ENCODE measurements around the gene OSBP2.

The OSBP2 gene

GRCh38 chr22:30650508-30651116, 44.1 kb upstream of the OSBP2 start:
- Histone ChIP-seq H3K56ac (ENCODE audit: low read length) (no peak overlapping the region), H3K4me3 (ENCODE audit: low read length) (no peak overlapping the region), H3K27ac (ENCODE audit: low read depth, low read length) (no peak overlapping the region), H4K8ac (ENCODE audit: low read depth, low read length) (no peak overlapping the region), H3K9ac (ENCODE audit: low read length) (no peak overlapping the region), H3K27me3 (ENCODE audit: insufficient read depth, low read length, poor library complexity) (no peaks in the 10 kb centered on the region), H3K4me1 (ENCODE audit: control insufficient read depth, low read depth, low read length) (no peaks in the 10 kb centered on the region), H3K4me2 (ENCODE audit: low read length) (no peak overlapping the region), H2BK120ac (ENCODE audit: low read depth, low read length) (no peak overlapping the region), H3K79me2 (ENCODE audit: control insufficient read depth, insufficient read depth, low read length) (no peaks in the 10 kb centered on the region), H4K5ac (ENCODE audit: low read length) (no peak overlapping the region), H3K36me3 (ENCODE audit: control insufficient read depth, insufficient read depth, low read length) (no peaks in the 10 kb centered on the region), H2BK15ac (replicated peaks; ENCODE audit: low read depth) (no peak overlapping the region), H3K4ac (ENCODE audit: low read depth, low read length) (no peak overlapping the region), H3K23ac (ENCODE audit: low read length) (no peak overlapping the region), H3K79me1 (ENCODE audit: low read length) (no peaks in the 10 kb centered on the region), H3K18ac (ENCODE audit: low read length) (no peak overlapping the region), H2BK5ac (ENCODE audit: low read length) (no peak overlapping the region), H2AK5ac (ENCODE audit: low read length) (no peak overlapping the region)
- no peak for DNase-seq
- WGBS (ENCODE audit: extremely low coverage, insufficient coverage, low lambda C conversion rate) = no CpG with 5 or more reads among the region's 5 CpGs

GRCh38 chr22:30652852-30653251, 41.8 kb upstream of the OSBP2 start:
- Histone ChIP-seq H3K4ac (ENCODE audit: low read depth, low read length) (no peak overlapping the region), H3K9ac (ENCODE audit: low read length) (no peak overlapping the region), H3K36me3 (ENCODE audit: control insufficient read depth, insufficient read depth, low read length) (no peaks in the 10 kb centered on the region), H3K79me1 (ENCODE audit: low read length) (no peaks in the 10 kb centered on the region), H3K18ac (ENCODE audit: low read length) (no peak overlapping the region), H3K56ac (ENCODE audit: low read length) (no peak overlapping the region), H3K4me3 (ENCODE audit: low read length) (no peak overlapping the region), H3K4me1 (ENCODE audit: control insufficient read depth, low read depth, low read length) (no peaks in the 10 kb centered on the region), H3K27ac (ENCODE audit: low read depth, low read length) (no peak overlapping the region), H3K79me2 (ENCODE audit: control insufficient read depth, insufficient read depth, low read length) (no peaks in the 10 kb centered on the region), H2BK5ac (ENCODE audit: low read length) (no peak overlapping the region), H4K8ac (ENCODE audit: low read depth, low read length) (no peak overlapping the region), H3K4me2 (ENCODE audit: low read length) (no peak overlapping the region), H2BK15ac (replicated peaks; ENCODE audit: low read depth) (no peak overlapping the region), H2AK5ac (ENCODE audit: low read length) (no peak overlapping the region), H4K5ac (ENCODE audit: low read length) (no peak overlapping the region), H2BK120ac (ENCODE audit: low read depth, low read length) (no peak overlapping the region), H3K27me3 (ENCODE audit: insufficient read depth, low read length, poor library complexity) (no peaks in the 10 kb centered on the region), H3K23ac (ENCODE audit: low read length) (no peak overlapping the region)
- no peak for DNase-seq
- no CpG with 5 or more reads among the region's 2 CpGs for WGBS (ENCODE audit: extremely low coverage, insufficient coverage, low lambda C conversion rate)

GRCh38 chr22:30654361-30654760, 40.3 kb upstream of the OSBP2 start:
- DNase-seq = no peak
- Histone ChIP-seq H4K5ac (ENCODE audit: low read length) (no peak overlapping the region), H2BK5ac (ENCODE audit: low read length) (no peak overlapping the region), H2BK120ac (ENCODE audit: low read depth, low read length) (no peak overlapping the region), H3K4me1 (ENCODE audit: control insufficient read depth, low read depth, low read length) (no peaks in the 10 kb centered on the region), H3K9ac (ENCODE audit: low read length) (no peak overlapping the region), H3K27ac (ENCODE audit: low read depth, low read length) (no peak overlapping the region), H3K36me3 (ENCODE audit: control insufficient read depth, insufficient read depth, low read length) (no peaks in the 10 kb centered on the region), H3K4me3 (ENCODE audit: low read length) (no peak overlapping the region), H3K4me2 (ENCODE audit: low read length) (no peak overlapping the region), H2AK5ac (ENCODE audit: low read length) (no peak overlapping the region), H4K8ac (ENCODE audit: low read depth, low read length) (no peak overlapping the region), H3K27me3 (ENCODE audit: insufficient read depth, low read length, poor library complexity) (no peaks in the 10 kb centered on the region), H3K23ac (ENCODE audit: low read length) (no peak overlapping the region), H3K18ac (ENCODE audit: low read length) (no peak overlapping the region), H2BK15ac (replicated peaks; ENCODE audit: low read depth) (no peak overlapping the region), H3K56ac (ENCODE audit: low read length) (no peak overlapping the region), H3K79me1 (ENCODE audit: low read length) (no peaks in the 10 kb centered on the region), H3K79me2 (ENCODE audit: control insufficient read depth, insufficient read depth, low read length) (no peaks in the 10 kb centered on the region), H3K4ac (ENCODE audit: low read depth, low read length) (no peak overlapping the region)
- WGBS (ENCODE audit: extremely low coverage, insufficient coverage, low lambda C conversion rate) = no CpG with 5 or more reads among the region's 14 CpGs

DNA sequence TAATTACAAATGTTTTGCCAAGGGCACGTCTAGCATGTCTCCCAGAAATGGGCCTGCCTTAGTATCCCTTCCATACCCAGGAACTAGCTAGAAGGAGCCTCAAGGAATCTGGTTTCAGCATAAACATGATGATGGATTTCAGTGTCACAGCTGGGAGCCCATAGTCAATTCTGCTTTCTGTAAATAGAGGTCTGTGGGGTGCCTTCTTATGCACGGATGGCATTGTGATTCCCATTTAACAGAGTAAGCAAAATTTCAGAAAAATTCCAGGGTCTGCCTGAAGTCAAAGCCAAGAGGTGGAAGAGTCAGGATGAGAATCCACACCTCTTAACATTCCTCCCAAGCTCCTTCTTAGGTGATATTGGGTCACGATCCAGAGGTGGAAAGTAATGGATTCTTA, 39.1 kb upstream of the OSBP2 start:
- WGBS (ENCODE audit: extremely low coverage, insufficient coverage, low lambda C conversion rate) = no CpG with 5 or more reads among the region's 3 CpGs

DNA sequence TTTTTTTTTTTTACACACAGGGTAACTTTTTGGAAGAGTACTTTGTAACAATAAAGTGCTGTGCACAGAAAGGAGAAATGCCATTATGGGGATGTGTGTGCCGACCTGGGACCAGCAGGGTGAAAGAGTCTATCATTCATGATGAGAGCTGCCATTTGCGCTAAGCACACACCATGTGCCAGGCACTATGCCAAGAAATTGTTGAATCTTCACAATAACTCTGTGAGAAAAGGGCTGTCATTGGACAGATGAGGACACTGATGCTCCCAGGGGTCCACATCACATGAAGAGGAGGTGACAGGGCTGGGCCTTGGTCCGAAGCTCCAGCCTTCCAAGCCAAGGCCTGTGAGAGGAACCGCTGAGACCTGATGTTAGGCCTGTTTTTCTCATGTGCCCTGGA, 32.6 kb upstream of the OSBP2 start:
- no peaks in the 10 kb centered on the region for H3K4me1 ChIP-seq (ENCODE audit: control insufficient read depth, low read depth, low read length)
- no peaks in the 10 kb centered on the region for H3K79me1 ChIP-seq (ENCODE audit: low read length)
- no peak overlapping the region for H3K4ac ChIP-seq (ENCODE audit: low read depth, low read length)
- H3K56ac ChIP-seq (ENCODE audit: low read length) = no peak overlapping the region
- H3K27me3 ChIP-seq (ENCODE audit: insufficient read depth, low read length, poor library complexity) = no peaks in the 10 kb centered on the region
- H3K23ac ChIP-seq (ENCODE audit: low read length) = no peak overlapping the region
- no peak overlapping the region for H3K4me3 ChIP-seq (ENCODE audit: low read length)
- H3K4me2 ChIP-seq (ENCODE audit: low read length) = no peak overlapping the region
- no peak overlapping the region for H2AK5ac ChIP-seq (ENCODE audit: low read length)
- WGBS (ENCODE audit: extremely low coverage, insufficient coverage, low lambda C conversion rate) = no CpG with 5 or more reads among the region's 4 CpGs
- H3K79me2 ChIP-seq (ENCODE audit: control insufficient read depth, insufficient read depth, low read length) = no peaks in the 10 kb centered on the region
- no peak for DNase-seq
- no peak overlapping the region for H4K8ac ChIP-seq (ENCODE audit: low read depth, low read length)
- no peak overlapping the region for H2BK5ac ChIP-seq (ENCODE audit: low read length)
- H4K5ac ChIP-seq (ENCODE audit: low read length) = no peak overlapping the region
- H3K27ac ChIP-seq (ENCODE audit: low read depth, low read length) = no peak overlapping the region
- no peak overlapping the region for H2BK15ac ChIP-seq (replicated peaks; ENCODE audit: low read depth)
- no peaks in the 10 kb centered on the region for H3K36me3 ChIP-seq (ENCODE audit: control insufficient read depth, insufficient read depth, low read length)
- no peak overlapping the region for H3K9ac ChIP-seq (ENCODE audit: low read length)
- no peak overlapping the region for H2BK120ac ChIP-seq (ENCODE audit: low read depth, low read length)
- no peak overlapping the region for H3K18ac ChIP-seq (ENCODE audit: low read length)

More for the DNA sequence above, 39.1 kb upstream of the OSBP2 start:
- no peak overlapping the region for H3K27ac ChIP-seq (ENCODE audit: low read depth, low read length)
- no peak overlapping the region for H3K9ac ChIP-seq (ENCODE audit: low read length)
- no peak overlapping the region for H3K4me3 ChIP-seq (ENCODE audit: low read length)
- H3K18ac ChIP-seq (ENCODE audit: low read length) = no peak overlapping the region
- no peak overlapping the region for H3K56ac ChIP-seq (ENCODE audit: low read length)
- H3K4me1 ChIP-seq (ENCODE audit: control insufficient read depth, low read depth, low read length) = no peaks in the 10 kb centered on the region
- no peak overlapping the region for H3K23ac ChIP-seq (ENCODE audit: low read length)
- no peak overlapping the region for H2BK120ac ChIP-seq (ENCODE audit: low read depth, low read length)
- H4K5ac ChIP-seq (ENCODE audit: low read length) = no peak overlapping the region
- H3K79me2 ChIP-seq (ENCODE audit: control insufficient read depth, insufficient read depth, low read length) = no peaks in the 10 kb centered on the region
- no peak overlapping the region for H2BK15ac ChIP-seq (replicated peaks; ENCODE audit: low read depth)
- no peaks in the 10 kb centered on the region for H3K36me3 ChIP-seq (ENCODE audit: control insufficient read depth, insufficient read depth, low read length)
- H2AK5ac ChIP-seq (ENCODE audit: low read length) = no peak overlapping the region
- H3K4me2 ChIP-seq (ENCODE audit: low read length) = no peak overlapping the region
- H3K4ac ChIP-seq (ENCODE audit: low read depth, low read length) = no peak overlapping the region
- H2BK5ac ChIP-seq (ENCODE audit: low read length) = no peak overlapping the region
- H3K27me3 ChIP-seq (ENCODE audit: insufficient read depth, low read length, poor library complexity) = no peaks in the 10 kb centered on the region
- H4K8ac ChIP-seq (ENCODE audit: low read depth, low read length) = no peak overlapping the region
- DNase-seq = peak; percentile 35
- H3K79me1 ChIP-seq (ENCODE audit: low read length) = no peaks in the 10 kb centered on the region

- Histone ChIP-seq H3K56ac (ENCODE audit: low read length) (no peak overlapping the region), H3K18ac (ENCODE audit: low read length) (no peak overlapping the region), H4K8ac (ENCODE audit: low read depth, low read length) (no peak overlapping the region), H3K4me1 (ENCODE audit: control insufficient read depth, low read depth, low read length) (no peaks in the 10 kb centered on the region), H4K5ac (ENCODE audit: low read length) (no peak overlapping the region), H3K27me3 (ENCODE audit: insufficient read depth, low read length, poor library complexity) (no peaks in the 10 kb centered on the region), H3K27ac (ENCODE audit: low read depth, low read length) (no peak overlapping the region), H3K4ac (ENCODE audit: low read depth, low read length) (no peak overlapping the region), H3K79me2 (ENCODE audit: control insufficient read depth, insufficient read depth, low read length) (no peaks in the 10 kb centered on the region), H2BK120ac (ENCODE audit: low read depth, low read length) (no peak overlapping the region), H2AK5ac (ENCODE audit: low read length) (no peak overlapping the region), H2BK5ac (ENCODE audit: low read length) (no peak overlapping the region), H3K23ac (ENCODE audit: low read length) (no peak overlapping the region), H3K36me3 (ENCODE audit: control insufficient read depth, insufficient read depth, low read length) (no peaks in the 10 kb centered on the region), H3K9ac (ENCODE audit: low read length) (no peak overlapping the region), H3K4me2 (ENCODE audit: low read length) (no peak overlapping the region), H3K79me1 (ENCODE audit: low read length) (no peaks in the 10 kb centered on the region), H3K4me3 (ENCODE audit: low read length) (no peak overlapping the region), H2BK15ac (replicated peaks; ENCODE audit: low read depth) (no peak overlapping the region)
- DNase-seq = no peak
- no CpG with 5 or more reads among the region's 13 CpGs for WGBS (ENCODE audit: extremely low coverage, insufficient coverage, low lambda C conversion rate)
Measured at GRCh38 chr22:30664798-30665197, 29.9 kb upstream of the OSBP2 start.

Data from mesendoderm (in vitro differentiated cells).